ENCODE results near the gene LHPP.
A peak's percentile ranks its signal among the peaks of the same experiment; 100 is the strongest.
"Not testable (repeated sequence)": the region's sequence is repeated elsewhere in the genome, so short reads cannot be mapped to it uniquely, and the experiment has no call there.

LHPP gene

GRCh38 chr10:124537166-124537725, 75.6 kb downstream of the LHPP start:
- DNase-seq: no peak

DNA sequence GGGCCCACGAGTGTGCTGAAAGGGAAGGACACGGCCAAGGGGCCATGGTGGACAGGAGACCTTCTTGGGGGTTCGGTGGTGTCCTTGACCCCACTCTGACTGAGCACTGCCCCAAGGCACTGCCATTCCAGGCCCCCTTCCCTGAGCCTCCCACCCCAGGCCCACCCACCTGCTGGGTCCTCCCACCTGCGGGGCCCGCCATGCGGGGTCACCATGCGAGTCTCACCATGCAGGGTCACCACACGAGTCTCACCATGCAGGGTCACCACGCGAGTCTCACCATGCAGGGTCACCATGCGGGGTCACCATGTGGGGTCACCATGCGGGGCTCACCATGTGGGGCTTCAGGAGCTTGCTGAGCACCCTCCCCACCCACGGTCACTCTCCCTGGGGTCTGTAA, 76.3 kb downstream of the LHPP start:
- DNase-seq: no peak

DNA sequence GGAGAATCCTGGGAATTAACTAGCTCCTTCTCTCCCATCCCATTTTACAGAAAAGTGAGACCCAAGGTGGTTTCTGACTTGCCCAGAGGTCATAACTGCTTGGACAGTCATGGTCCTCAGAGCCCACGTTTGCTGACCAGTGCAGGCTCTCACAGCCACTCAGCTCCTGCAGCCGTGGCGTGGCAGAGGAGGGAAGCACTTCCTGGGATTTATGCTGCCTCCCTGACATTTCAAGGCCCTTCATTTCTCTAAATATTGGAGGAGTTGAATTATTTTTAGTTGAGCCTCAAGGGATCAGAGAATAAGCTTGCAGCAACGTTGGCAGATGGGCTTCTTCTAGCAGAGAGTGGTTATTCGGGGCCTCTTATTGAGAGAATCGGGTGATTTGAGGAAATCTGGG, 77.1 kb downstream of the LHPP start:
- DNase-seq: no peak

GRCh38 chr10:124539935-124540641, 78.5 kb downstream of the LHPP start:
- peak in 6 of 14 donors; percentile 26 to 69 (median 42) for DNase-seq

GRCh38 chr10:124541076-124541903, 79.7 kb downstream of the LHPP start:
- no peak for DNase-seq

- DNase-seq: no peak
Observed at GRCh38 chr10:124542336-124542735, 80.7 kb downstream of the LHPP start.

DNA sequence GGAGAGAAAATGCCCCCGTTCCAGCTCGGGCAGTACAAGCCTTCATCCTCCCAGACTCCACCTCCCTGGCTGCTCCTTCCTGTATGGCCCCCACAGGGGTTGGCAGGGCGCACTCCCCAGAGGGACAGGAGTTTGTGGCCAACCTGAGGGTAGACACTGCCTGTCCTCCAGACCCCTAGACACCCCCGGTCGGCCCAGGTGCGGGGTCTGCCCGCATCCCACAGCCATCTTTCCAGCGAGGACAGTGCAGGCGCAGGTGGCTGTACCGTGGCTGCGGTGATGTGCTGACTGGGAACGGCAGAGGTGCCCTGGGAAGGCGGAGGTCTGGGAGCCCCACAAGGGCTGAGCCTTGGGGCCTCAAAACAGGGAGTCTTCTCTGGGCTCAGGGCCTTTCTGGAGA, 81.5 kb downstream of the LHPP start:
- no peak for DNase-seq

GRCh38 chr10:124543971-124544370, 82.3 kb downstream of the LHPP start:
- DNase-seq: no peak

DNA sequence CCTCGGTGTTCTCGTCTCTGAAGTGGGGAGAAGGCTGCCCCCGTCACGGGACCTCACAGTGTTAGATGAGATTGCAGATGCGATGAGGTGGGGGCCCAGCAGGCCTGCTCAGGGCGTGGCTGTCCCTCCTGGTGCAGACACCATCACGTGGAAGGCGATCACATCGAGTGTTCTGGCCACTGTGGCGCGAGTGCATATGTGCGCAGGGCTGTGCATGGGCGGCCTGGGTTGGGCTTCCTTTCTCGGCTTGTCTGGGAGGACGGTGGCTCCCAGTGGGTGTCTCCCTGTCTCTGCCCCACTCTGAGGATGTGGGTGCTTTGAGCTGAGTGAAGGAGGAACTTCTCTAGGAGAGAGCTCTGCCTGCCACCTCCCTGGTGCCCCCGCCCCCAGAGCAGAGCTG, 83.1 kb downstream of the LHPP start:
- peak in 4 of 14 donors; percentile 21 to 38 (median 28) for DNase-seq

GRCh38 chr10:124545351-124546054, 83.9 kb downstream of the LHPP start:
- peak in 1 of 14 donors; percentile 21 for DNase-seq

- DNase-seq: peak in 1 of 14 donors; percentile 22
Observed at GRCh38 chr10:124546055-124546369, 84.4 kb downstream of the LHPP start.

DNA sequence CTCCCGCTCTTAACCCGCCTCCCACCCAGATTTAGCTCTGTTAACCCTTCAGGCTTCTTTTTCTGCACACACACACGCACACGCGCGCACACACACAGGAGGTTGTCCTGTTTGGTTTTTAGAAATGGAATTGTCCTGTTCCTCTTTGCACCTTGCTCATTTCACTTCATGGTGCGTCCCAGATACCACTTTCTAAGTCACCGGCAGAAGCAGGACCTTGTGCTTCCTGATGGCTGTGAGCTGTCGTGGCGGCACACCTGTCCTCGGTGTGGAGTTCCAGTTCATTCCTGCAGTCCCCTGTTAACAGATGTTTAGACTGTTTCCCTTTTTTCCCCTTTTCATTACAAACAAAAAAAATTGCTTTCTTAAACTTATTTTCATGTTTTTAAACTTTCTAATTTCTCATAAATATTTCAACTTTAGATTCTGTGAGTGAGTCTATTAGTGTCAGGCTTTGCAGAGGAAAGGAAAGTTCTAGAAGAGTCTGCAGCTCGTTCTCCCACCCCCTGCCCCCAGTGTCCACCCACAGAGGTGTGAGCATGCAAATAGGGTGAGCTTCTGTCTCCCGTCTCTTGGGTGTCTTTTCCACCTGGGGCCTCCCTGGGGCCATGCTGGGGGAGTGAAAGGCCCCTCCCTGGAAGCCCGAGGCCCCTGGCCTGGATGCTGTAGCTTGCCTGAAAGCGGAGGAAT, 85.5 kb downstream of the LHPP start:
- no peak for DNase-seq

DNA sequence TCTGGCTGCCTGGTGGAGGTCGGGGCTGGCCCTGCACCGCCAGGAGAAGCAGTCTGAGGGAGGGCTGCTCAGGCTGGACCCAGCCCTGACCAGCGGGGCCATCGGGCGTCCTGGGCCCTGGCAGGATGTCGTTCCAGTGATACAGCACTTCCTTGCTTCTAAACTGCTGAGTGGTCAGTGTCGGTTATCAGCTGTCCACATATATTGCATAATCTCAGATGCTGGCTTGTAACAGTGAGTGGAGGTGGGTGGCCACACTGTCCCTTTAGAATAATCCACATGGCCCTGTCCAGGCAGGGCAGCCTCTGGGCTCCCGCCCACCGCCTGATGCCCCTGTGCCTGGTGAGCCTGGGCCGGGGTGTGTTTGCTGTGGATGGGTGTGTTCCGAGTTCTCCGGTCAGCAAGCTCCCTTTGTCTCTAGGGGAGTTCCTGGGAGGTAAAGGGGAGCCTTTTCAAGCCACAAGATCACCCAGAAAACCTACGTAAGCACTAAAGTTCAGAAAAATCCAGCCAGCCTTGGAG, 86.1 kb downstream of the LHPP start:
- DNase-seq: peak in 1 of 14 donors; percentile 13

- not testable (repeated sequence) for DNase-seq
Observed at GRCh38 chr10:124549171-124549570, 87.5 kb downstream of the LHPP start.

GRCh38 chr10:124550293-124551034, 88.8 kb downstream of the LHPP start:
- DNase-seq: no peak

DNA sequence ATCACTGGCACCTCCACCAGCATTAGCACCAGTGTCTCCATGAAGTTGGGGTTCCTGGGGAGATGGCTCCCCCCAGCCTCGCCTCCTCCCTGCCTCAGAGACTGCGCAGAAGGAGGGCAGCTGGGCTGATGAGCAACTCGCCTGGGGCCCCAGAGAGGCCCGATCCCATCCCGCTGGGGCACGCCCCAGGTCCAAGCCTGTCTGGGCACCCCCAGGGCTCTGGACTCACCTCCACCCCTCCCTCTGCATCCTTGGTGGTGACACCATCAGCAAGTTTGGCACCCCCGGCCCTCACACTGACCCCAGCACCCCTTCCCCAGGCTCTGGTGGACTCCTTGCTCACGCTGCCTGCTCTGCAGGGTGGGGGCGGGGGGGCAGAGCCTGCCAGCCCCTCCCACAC, 89.5 kb downstream of the LHPP start:
- no peak for DNase-seq

DNA sequence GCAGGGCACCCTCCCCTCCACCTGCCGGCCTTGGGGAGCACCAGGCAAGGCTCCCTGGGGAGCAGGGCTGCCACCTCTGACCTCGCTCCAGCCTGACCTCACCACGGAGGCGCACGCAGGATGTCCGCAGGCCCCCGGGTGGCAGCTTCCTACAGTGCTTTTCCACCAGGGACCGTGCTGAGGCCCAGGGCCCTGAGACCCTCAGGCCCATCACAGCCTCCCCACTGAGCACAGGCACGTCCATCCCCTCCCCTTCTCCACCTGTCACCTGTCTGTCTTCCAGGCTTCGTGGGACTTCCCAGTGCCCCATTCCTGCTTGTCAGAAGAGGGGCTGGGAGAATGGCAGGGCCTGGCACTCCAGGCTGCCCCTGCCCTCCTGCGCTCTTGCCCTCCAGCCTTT, 90.1 kb downstream of the LHPP start:
- no peak for DNase-seq

DNA sequence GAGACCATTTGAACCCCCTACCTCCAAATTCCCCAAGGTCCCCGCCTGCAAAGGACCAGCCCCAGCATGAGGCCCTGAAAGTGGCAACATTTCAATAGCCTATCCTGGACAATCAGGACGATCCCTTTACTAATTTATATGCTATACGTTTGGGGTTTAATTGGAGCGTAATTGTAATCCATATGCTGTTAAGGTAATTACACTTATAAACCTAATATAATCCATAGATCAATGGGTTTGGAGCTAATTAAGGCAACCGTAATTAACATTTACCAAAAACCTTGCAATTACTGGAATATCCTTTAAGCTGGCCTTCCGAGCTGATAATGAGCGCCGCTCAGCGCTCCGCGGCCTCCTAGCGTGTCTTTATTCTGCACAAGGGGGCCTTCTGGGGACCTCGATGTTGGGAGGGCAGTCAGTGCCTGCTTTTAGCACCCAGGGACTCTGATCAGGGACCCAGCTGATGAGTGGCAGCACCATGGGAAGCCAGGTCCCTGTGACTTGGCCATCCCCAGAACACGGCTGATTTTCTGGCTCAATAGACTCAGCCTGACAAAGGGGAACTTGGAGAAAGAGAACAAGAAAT, 91.2 kb downstream of the LHPP start:
- DNase-seq: no peak

- DNase-seq: no peak
Observed at GRCh38 chr10:124554085-124554858, 92.6 kb downstream of the LHPP start.

GRCh38 chr10:124557167-124557566, 95.5 kb downstream of the LHPP start:
- no peak for DNase-seq
